Keratinocyte (primary cell): ENCODE results near the gene ZBTB20. TPM values are rescaled to one million over a fixed set of nuclear protein-coding genes. Genes with fewer than 3 reads are reported as not detected.

ENCODE experiments used
- DNase-seq: peaks from one replicate; pipeline ENCODE4 v3.0.0-alpha.2; 2011; ENCODE audit warnings: low read depth, missing footprints, low spot score
- FAIRE-seq: peaks from 2 replicates; lab custom pipeline; 2011; peaks lifted over from hg19 to GRCh38; lab: Jason Lieb, UNC
- H2AFZ ChIP-seq: 2 replicates; pipeline ENCODE4 v1.6.0; 2012; ENCODE audit warnings: low read length, control low read depth, inconsistent platforms; ENCODE audit not compliant: control insufficient read depth
- H3K27ac ChIP-seq: 2 replicates; pipeline ENCODE4 v1.5.1; 2011; ENCODE audit warnings: low read length; ENCODE audit not compliant: control insufficient read depth, insufficient read depth
- H3K27me3 ChIP-seq: 3 replicates; pipeline ENCODE4 v1.6.0; 2011; ENCODE audit warnings: low read length; ENCODE audit not compliant: control insufficient read depth, insufficient read depth; ENCODE audit errors: extremely low read depth
- H3K36me3 ChIP-seq, 2 experiments: 2 replicates in 1 of 2; 3 replicates in 1 of 2; pipeline ENCODE4 v1.5.1; 2011; ENCODE audit warnings: low read length in 2 of 2, mild to moderate bottlenecking in 1 of 2; ENCODE audit not compliant: control insufficient read depth in 2 of 2, insufficient read depth in 2 of 2; ENCODE audit errors: extremely low read depth in 1 of 2
- H3K4me1 ChIP-seq: 3 replicates; pipeline ENCODE4 v1.5.1; 2011; ENCODE audit warnings: low read length; ENCODE audit not compliant: control insufficient read depth, insufficient read depth; ENCODE audit errors: extremely low read depth
- H3K4me2 ChIP-seq: 3 replicates; pipeline ENCODE4 v1.6.0; 2011; ENCODE audit warnings: low read depth, low read length; ENCODE audit not compliant: control insufficient read depth, insufficient read depth; ENCODE audit errors: extremely low read depth
- H3K4me3 ChIP-seq, 3 experiments: fragments of 200-600 bp in 1 of 3; sonication (generic) in 1 of 3; 2 replicates in 2 of 3; 3 replicates in 1 of 3; pipeline ENCODE4 v1.5.1; 2011 to 2016; ENCODE audit warnings: low read length in 3 of 3, mild to moderate bottlenecking in 3 of 3, control low read depth in 2 of 3, inconsistent platforms in 1 of 3, low read depth in 1 of 3, mixed read lengths in 1 of 3, mixed run types in 1 of 3, moderate library complexity in 1 of 3; ENCODE audit not compliant: control insufficient read depth in 2 of 3, insufficient read depth in 2 of 3; ENCODE audit errors: extremely low read depth in 1 of 3
- H3K79me2 ChIP-seq: 2 replicates; pipeline ENCODE4 v1.6.0; 2012; ENCODE audit warnings: low read length; ENCODE audit not compliant: control insufficient read depth, insufficient read depth
- H3K9ac ChIP-seq: 3 replicates; pipeline ENCODE4 v1.6.0; 2011; ENCODE audit warnings: low read length; ENCODE audit not compliant: control insufficient read depth, insufficient read depth; ENCODE audit errors: extremely low read depth
- H3K9me1 ChIP-seq: 3 replicates; pipeline ENCODE4 v1.6.0; 2011; ENCODE audit warnings: low read length; ENCODE audit not compliant: control insufficient read depth, insufficient read depth; ENCODE audit errors: extremely low read depth
- H3K9me3 ChIP-seq: 2 replicates; pipeline ENCODE4 v1.5.1; 2012; ENCODE audit warnings: low read depth, low read length; ENCODE audit not compliant: control insufficient read depth
- H4K20me1 ChIP-seq: 3 replicates; pipeline ENCODE4 v1.6.0; 2011; ENCODE audit warnings: low read length; ENCODE audit not compliant: control insufficient read depth, insufficient read depth; ENCODE audit errors: extremely low read depth
- CTCF ChIP-seq, 3 experiments: IDR thresholded peaks in 1 of 3; conservative IDR thresholded peaks in 1 of 3; optimal IDR thresholded peaks in 1 of 3; 2 replicates in 2 of 3; 3 replicates in 1 of 3; pipeline versions ENCODE3 to v1.5.1; 2011; ENCODE audit warnings: low read length in 3 of 3, mild to moderate bottlenecking in 3 of 3, moderate library complexity in 2 of 3, control low read depth in 1 of 3, inconsistent platforms in 1 of 3; ENCODE audit not compliant: insufficient read depth in 2 of 3; ENCODE audit errors: extremely low read depth in 1 of 3
- EZH2 ChIP-seq: IDR thresholded peaks from one replicate; pipeline ENCODE4 v1.6.1; 2012; ENCODE audit warnings: inconsistent platforms, mild to moderate bottlenecking, low read length, moderate library complexity
- dilution Hi-C: fragments of 300-500 bp; cut with MboI; formaldehyde crosslinking; loops from one replicate; pipeline ENCODE4 v1.7.0; 2020; ENCODE audit warnings: low sequenced_read_pairs; ENCODE audit not compliant: extremely low pct_ligation_motif_present
- polyA plus RNA-seq, 5 experiments: library from polyadenylated mRNA; depleted of rRNA in 3 of 5; stranded (reverse) in 3 of 5; stranded (forward) in 1 of 5; unstranded in 1 of 5; fragments of >200 nt; gene quantifications; 1 replicate in 1 of 5; 2 replicates in 3 of 5; 3 replicates in 1 of 5; pipeline versions ENCODE4 v1.2.1 to v1.2.3, GENCODE V29; 2011 to 2012; ENCODE audit warnings: missing spikeins in 2 of 5, low read depth in 1 of 5, low replicate concordance in 1 of 5

The ZBTB20 gene
- polyA plus RNA-seq, 1 donor (not counting 4 experiments of a cell fraction or from before 2014, with no cell fraction given), result 0.52 TPM

- Histone ChIP-seq H3K4me2 (no peak overlapping the region), H2AFZ (no peak overlapping the region), H3K9ac (no peak overlapping the region), H3K4me3 (no peak overlapping the region), H3K79me2 (no peaks in the 10 kb centered on the region), H3K27ac (no peak overlapping the region), H4K20me1 (no peaks in the 10 kb centered on the region), H3K9me1 (no peaks in the 10 kb centered on the region), H3K27me3 (no peaks in the 10 kb centered on the region), H3K9me3 (no peaks in the 10 kb centered on the region), H3K4me1 (no peaks in the 10 kb centered on the region), H3K36me3 (no peaks in the 10 kb centered on the region)
- TF ChIP-seq CTCF (optimal IDR thresholded peaks at IDR 0.05 in 1 of 3, IDR thresholded peaks at IDR 0.05 in 1 of 3, conservative IDR thresholded peaks at IDR 0.05 in 1 of 3; ENCODE audit: extremely low read depth in 1 of 3, insufficient read depth in 2 of 3, low read length in 3 of 3) (no peak), EZH2 (no peak)
- FAIRE-seq (no peak), DNase-seq (no peak)
- dilution Hi-C loops, result no loop called here
These were observed 666.6 kb downstream of the ZBTB20 start for GRCh38 chr3:114480442-114480841.

- Histone ChIP-seq H3K4me2 (no peak overlapping the region), H3K4me1 (no peaks in the 10 kb centered on the region), H2AFZ (no peak overlapping the region), H3K27ac (no peak overlapping the region), H3K79me2 (no peaks in the 10 kb centered on the region), H4K20me1 (no peaks in the 10 kb centered on the region), H3K27me3 (no peaks in the 10 kb centered on the region), H3K9me1 (no peaks in the 10 kb centered on the region), H3K36me3 (no peaks in the 10 kb centered on the region), H3K9ac (no peak overlapping the region), H3K9me3 (no peaks in the 10 kb centered on the region), H3K4me3 (no peak overlapping the region)
- FAIRE-seq (no peak), DNase-seq (no peak)
- TF ChIP-seq CTCF (optimal IDR thresholded peaks at IDR 0.05 in 1 of 3, IDR thresholded peaks at IDR 0.05 in 1 of 3, conservative IDR thresholded peaks at IDR 0.05 in 1 of 3; ENCODE audit: extremely low read depth in 1 of 3, insufficient read depth in 2 of 3, low read length in 3 of 3), result no peak
- TF ChIP-seq EZH2, result no peak
- dilution Hi-C loops, result no loop called here
These were observed 668.3 kb downstream of the ZBTB20 start for GRCh38 chr3:114478801-114479200.
